SK-N-SH treated with all-trans-retinoic acid at 6 μM for 48 hours (cell line): ENCODE measurements around the gene CLCN4.

Experiments used
- ATAC-seq: fragments of 200-7000 bp; cut with Tn5 transposase; 3 replicates; pipeline ENCODE4 v1.9.1; 2020; ENCODE audit warnings: mild to moderate bottlenecking, moderate library complexity
- ARNTL ChIP-seq: fragments of 450-650 bp; formaldehyde crosslinking; IDR thresholded peaks from 2 replicates; pipeline ENCODE4 v1.5.0; 2020; ENCODE audit warnings: low read depth, mild to moderate bottlenecking, moderate library complexity, borderline replicate concordance
- BACH2 ChIP-seq: fragments of 250-450 bp; sonication (Bioruptor Pico); IDR thresholded peaks from 2 replicates; pipeline ENCODE4 v1.9.0; 2021; ENCODE audit warnings: mild to moderate bottlenecking, borderline replicate concordance
- CSDC2 ChIP-seq: fragments of 250-450 bp; sonication (Bioruptor Pico); IDR thresholded peaks from 2 replicates; pipeline ENCODE4 v1.5.0; 2020; ENCODE audit warnings: mild to moderate bottlenecking, moderate library complexity
- ESRRG ChIP-seq: fragments of 250-450 bp; sonication (Bioruptor Pico); IDR thresholded peaks from 2 replicates; pipeline ENCODE4 v1.6.1; 2021; ENCODE audit warnings: mild to moderate bottlenecking
- GLIS3 ChIP-seq: fragments of 250-450 bp; sonication (Bioruptor Pico); IDR thresholded peaks from 2 replicates; pipeline ENCODE4 v1.5.0; 2020; ENCODE audit warnings: mild to moderate bottlenecking, moderate library complexity
- ISL1 ChIP-seq: fragments of 250-450 bp; sonication (Bioruptor Pico); IDR thresholded peaks from 2 replicates; pipeline ENCODE4 v2.1.2; 2022; ENCODE audit warnings: mild to moderate bottlenecking, moderate library complexity
- OSR1 ChIP-seq: fragments of 250-450 bp; sonication (Bioruptor Pico); IDR thresholded peaks from 2 replicates; pipeline ENCODE4 v1.8.0; 2022; ENCODE audit warnings: moderate library complexity, mild to moderate bottlenecking, inconsistent platforms
- POU6F1 ChIP-seq: fragments of 250-450 bp; sonication (Bioruptor Pico); IDR thresholded peaks from 2 replicates; pipeline ENCODE4 v1.8.0; 2021; ENCODE audit warnings: low read depth, mild to moderate bottlenecking, moderate library complexity, borderline replicate concordance
- PPARA ChIP-seq: fragments of 250-450 bp; sonication (Bioruptor Pico); IDR thresholded peaks from 2 replicates; pipeline ENCODE4 v1.5.0; 2020; ENCODE audit warnings: mild to moderate bottlenecking, borderline replicate concordance
- RARB ChIP-seq: fragments of 250-450 bp; sonication (Bioruptor Pico); IDR thresholded peaks from 2 replicates; pipeline ENCODE4 v1.8.0; 2021; ENCODE audit warnings: mild to moderate bottlenecking, moderate library complexity
- SNAI2 ChIP-seq: fragments of 250-450 bp; sonication (Bioruptor Pico); IDR thresholded peaks from 2 replicates; pipeline ENCODE4 v1.5.0; 2020; ENCODE audit warnings: mild to moderate bottlenecking, moderate library complexity
- TCF4 ChIP-seq: fragments of 250-450 bp; sonication (Bioruptor Pico); IDR thresholded peaks from 2 replicates; pipeline ENCODE4 v1.8.0; 2021; ENCODE audit warnings: mild to moderate bottlenecking, moderate library complexity, borderline replicate concordance
- TOX ChIP-seq: fragments of 250-450 bp; sonication (Bioruptor Pico); IDR thresholded peaks from 2 replicates; pipeline ENCODE4 v1.8.0; 2021; ENCODE audit warnings: mild to moderate bottlenecking, moderate library complexity, borderline replicate concordance
- TSHZ2 ChIP-seq: fragments of 250-450 bp; sonication (Bioruptor Pico); IDR thresholded peaks from 2 replicates; pipeline ENCODE4 v1.5.0; 2020; ENCODE audit warnings: mild to moderate bottlenecking, moderate library complexity
- ZC3H10 ChIP-seq: fragments of 250-450 bp; sonication (Bioruptor Pico); IDR thresholded peaks from 2 replicates; pipeline ENCODE4 v1.5.1; 2021; ENCODE audit warnings: mild to moderate bottlenecking, moderate library complexity
- ZFP3 ChIP-seq: fragments of 250-450 bp; sonication (Bioruptor Pico); IDR thresholded peaks from 2 replicates; pipeline ENCODE4 v1.5.0; 2020; ENCODE audit warnings: mild to moderate bottlenecking, moderate library complexity
- ZFP30 ChIP-seq: fragments of 450-650 bp; formaldehyde crosslinking; IDR thresholded peaks from 2 replicates; pipeline ENCODE4 v1.5.0; 2022; ENCODE audit warnings: mild to moderate bottlenecking, moderate library complexity
- ZNF565 ChIP-seq: fragments of 450-650 bp; formaldehyde crosslinking; conservative IDR thresholded peaks from 2 replicates; pipeline ENCODE4 v1.5.0; 2020; ENCODE audit warnings: low read depth, mild to moderate bottlenecking, moderate library complexity
- ZNF70 ChIP-seq: fragments of 450-650 bp; formaldehyde crosslinking; IDR thresholded peaks from 2 replicates; pipeline ENCODE4 v1.5.0; 2020; ENCODE audit warnings: mild to moderate bottlenecking, moderate library complexity
- ZNF8 ChIP-seq: fragments of 450-650 bp; formaldehyde crosslinking; IDR thresholded peaks from 2 replicates; pipeline ENCODE4 v1.5.0; 2020; ENCODE audit warnings: mild to moderate bottlenecking, moderate library complexity
- TF ChIP-seq, protein P1 (sequence below): fragments of 250-450 bp; sonication (Bioruptor Pico); IDR thresholded peaks from 2 replicates; pipeline ENCODE4 v1.5.1; 2020; ENCODE audit warnings: low read depth, mild to moderate bottlenecking, moderate library complexity
- TF ChIP-seq, protein P2 (sequence below): fragments of 250-450 bp; sonication (Bioruptor Pico); IDR thresholded peaks from 2 replicates; pipeline ENCODE4 v1.8.0; 2020; ENCODE audit warnings: mild to moderate bottlenecking, moderate library complexity, borderline replicate concordance

Gene CLCN4

GRCh38 chrX:10143071-10143983 is 13.4 kb upstream of the CLCN4 start:
- no peak for ATAC-seq
- TF ChIP-seq ZFP3 (CRISPR knock-in tag) (no peak), POU6F1 (CRISPR knock-in tag) (no peak), PPARA (CRISPR knock-in tag) (no peak), ZC3H10 (CRISPR knock-in tag) (no peak), GLIS3 (CRISPR knock-in tag) (no peak), CSDC2 (CRISPR knock-in tag) (no peak), ESRRG (CRISPR knock-in tag) (no peak), ZNF70 (CRISPR knock-in tag) (no peak), OSR1 (no peak), ZNF8 (CRISPR knock-in tag) (no peak), TOX (CRISPR knock-in tag) (no peak), ARNTL (CRISPR knock-in tag) (no peak), SNAI2 (CRISPR knock-in tag) (no peak), TSHZ2 (CRISPR knock-in tag) (no peak), ISL1 (no peak), ZNF565 (CRISPR knock-in tag) (no peak)
- TF ChIP-seq, protein P1, sequence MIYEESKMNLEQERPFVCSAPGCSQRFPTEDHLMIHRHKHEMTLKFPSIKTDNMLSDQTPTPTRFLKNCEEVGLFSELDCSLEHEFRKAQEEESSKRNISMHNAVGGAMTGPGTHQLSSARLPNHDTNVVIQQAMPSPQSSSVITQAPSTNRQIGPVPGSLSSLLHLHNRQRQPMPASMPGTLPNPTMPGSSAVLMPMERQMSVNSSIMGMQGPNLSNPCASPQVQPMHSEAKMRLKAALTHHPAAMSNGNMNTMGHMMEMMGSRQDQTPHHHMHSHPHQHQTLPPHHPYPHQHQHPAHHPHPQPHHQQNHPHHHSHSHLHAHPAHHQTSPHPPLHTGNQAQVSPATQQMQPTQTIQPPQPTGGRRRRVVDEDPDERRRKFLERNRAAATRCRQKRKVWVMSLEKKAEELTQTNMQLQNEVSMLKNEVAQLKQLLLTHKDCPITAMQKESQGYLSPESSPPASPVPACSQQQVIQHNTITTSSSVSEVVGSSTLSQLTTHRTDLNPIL (CRISPR knock-in tag) = no peak

DNA sequence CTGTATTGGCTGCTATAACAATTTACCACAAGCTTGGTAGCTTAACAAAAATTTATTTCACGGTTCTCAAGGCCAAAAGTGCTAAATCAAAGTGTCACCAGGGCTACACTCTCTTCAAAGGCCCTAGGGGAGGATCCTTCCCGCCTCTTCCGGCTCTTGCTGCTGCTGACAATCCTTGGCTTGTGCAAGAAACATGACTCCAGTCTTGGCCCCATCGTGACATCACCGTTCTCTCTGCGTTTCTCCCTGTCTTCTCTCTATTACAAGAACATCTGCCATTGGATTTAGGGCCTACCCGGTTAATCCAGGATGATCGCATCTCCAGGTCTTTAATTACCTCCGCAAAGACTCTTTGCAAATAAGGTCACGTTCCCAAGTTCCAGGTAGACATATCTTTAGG is 10.4 kb upstream of the CLCN4 start:
- no peak for ATAC-seq
- TF ChIP-seq, protein P2, sequence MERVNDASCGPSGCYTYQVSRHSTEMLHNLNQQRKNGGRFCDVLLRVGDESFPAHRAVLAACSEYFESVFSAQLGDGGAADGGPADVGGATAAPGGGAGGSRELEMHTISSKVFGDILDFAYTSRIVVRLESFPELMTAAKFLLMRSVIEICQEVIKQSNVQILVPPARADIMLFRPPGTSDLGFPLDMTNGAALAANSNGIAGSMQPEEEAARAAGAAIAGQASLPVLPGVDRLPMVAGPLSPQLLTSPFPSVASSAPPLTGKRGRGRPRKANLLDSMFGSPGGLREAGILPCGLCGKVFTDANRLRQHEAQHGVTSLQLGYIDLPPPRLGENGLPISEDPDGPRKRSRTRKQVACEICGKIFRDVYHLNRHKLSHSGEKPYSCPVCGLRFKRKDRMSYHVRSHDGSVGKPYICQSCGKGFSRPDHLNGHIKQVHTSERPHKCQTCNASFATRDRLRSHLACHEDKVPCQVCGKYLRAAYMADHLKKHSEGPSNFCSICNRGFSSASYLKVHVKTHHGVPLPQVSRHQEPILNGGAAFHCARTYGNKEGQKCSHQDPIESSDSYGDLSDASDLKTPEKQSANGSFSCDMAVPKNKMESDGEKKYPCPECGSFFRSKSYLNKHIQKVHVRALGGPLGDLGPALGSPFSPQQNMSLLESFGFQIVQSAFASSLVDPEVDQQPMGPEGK (CRISPR knock-in tag) = no peak
- TF ChIP-seq ZNF565 (CRISPR knock-in tag) = no peak
- TF ChIP-seq TCF4 = no peak
- TF ChIP-seq PPARA (CRISPR knock-in tag) = no peak
- no peak for TF ChIP-seq BACH2 (CRISPR knock-in tag)
- TF ChIP-seq GLIS3 (CRISPR knock-in tag) = no peak
- TF ChIP-seq OSR1 = no peak

GRCh38 chrX:10152086-10152485 is 4.7 kb upstream of the CLCN4 start:
- ATAC-seq = no peak
- TF ChIP-seq ZNF8 (CRISPR knock-in tag) (no peak), ZFP3 (CRISPR knock-in tag) (no peak), ZNF70 (CRISPR knock-in tag) (no peak), CSDC2 (CRISPR knock-in tag) (no peak), RARB (CRISPR knock-in tag) (no peak), TSHZ2 (CRISPR knock-in tag) (no peak), TCF4 (no peak), SNAI2 (CRISPR knock-in tag) (no peak), PPARA (CRISPR knock-in tag) (no peak), TOX (CRISPR knock-in tag) (no peak), OSR1 (no peak), ESRRG (CRISPR knock-in tag) (no peak), ZNF565 (CRISPR knock-in tag) (no peak), ISL1 (no peak), ZC3H10 (CRISPR knock-in tag) (no peak), ZFP30 (CRISPR knock-in tag) (no peak), ARNTL (CRISPR knock-in tag) (no peak)
- TF ChIP-seq, protein P1 (CRISPR knock-in tag) = no peak
